ENCODE results near the gene ENPP6.

Gene ENPP6

GRCh38 chr4:184104419-184105101, 113.1 kb downstream of the ENPP6 start:
- DNase-seq (ENCODE audit: low read depth in 3 of 3) = no peak

- no peak for DNase-seq (ENCODE audit: low read depth in 3 of 3)
Observed at GRCh38 chr4:184103527-184104264, 114.0 kb downstream of the ENPP6 start.

GRCh38 chr4:184102927-184103326, 114.7 kb downstream of the ENPP6 start:
- DNase-seq (ENCODE audit: low read depth in 3 of 3) = no peak

- DNase-seq (ENCODE audit: low read depth in 3 of 3) = no peak
Observed at GRCh38 chr4:184102488-184102887, 115.2 kb downstream of the ENPP6 start.

GRCh38 chr4:184101711-184102110, 116.0 kb downstream of the ENPP6 start:
- no peak for DNase-seq (ENCODE audit: low read depth in 3 of 3)

GRCh38 chr4:184100297-184100885, 117.3 kb downstream of the ENPP6 start:
- DNase-seq (ENCODE audit: low read depth in 3 of 3) = peak in 2 of 3 experiments; percentile 15 to 41

- DNase-seq (ENCODE audit: low read depth in 3 of 3) = no peak
Observed at GRCh38 chr4:184099535-184099966, 118.1 kb downstream of the ENPP6 start.

GRCh38 chr4:184099000-184099399, 118.7 kb downstream of the ENPP6 start:
- no peak for DNase-seq (ENCODE audit: low read depth in 3 of 3)

GRCh38 chr4:184097815-184098214, 119.9 kb downstream of the ENPP6 start:
- DNase-seq (ENCODE audit: low read depth in 3 of 3) = no peak

GRCh38 chr4:184097241-184097605, 120.5 kb downstream of the ENPP6 start:
- peak in 1 of 3 experiments; percentile 36 for DNase-seq (ENCODE audit: low read depth in 3 of 3)

GRCh38 chr4:184096561-184097240, 121.0 kb downstream of the ENPP6 start:
- DNase-seq (ENCODE audit: low read depth in 3 of 3) = no peak

- no peak for DNase-seq (ENCODE audit: low read depth in 3 of 3)
Observed at GRCh38 chr4:184094532-184095159, 123.0 kb downstream of the ENPP6 start.

GRCh38 chr4:184091986-184092385, 125.7 kb downstream of the ENPP6 start:
- DNase-seq (ENCODE audit: low read depth in 3 of 3) = no peak

GRCh38 chr4:184090571-184090970, 127.1 kb downstream of the ENPP6 start:
- DNase-seq (ENCODE audit: low read depth in 3 of 3) = no peak

GRCh38 chr4:184080674-184081073, 137.0 kb downstream of the ENPP6 start:
- no peak for DNase-seq (ENCODE audit: low read depth in 3 of 3)

- no peak for DNase-seq (ENCODE audit: low read depth in 3 of 3)
Observed at GRCh38 chr4:184074677-184075388, 142.8 kb downstream of the ENPP6 start.

GRCh38 chr4:184067931-184068554, 149.6 kb downstream of the ENPP6 start:
- DNase-seq (ENCODE audit: low read depth in 3 of 3) = no peak

GRCh38 chr4:184066584-184067300, 150.9 kb downstream of the ENPP6 start:
- no peak for DNase-seq (ENCODE audit: low read depth in 3 of 3)

- no peak for DNase-seq (ENCODE audit: low read depth in 3 of 3)
Observed at GRCh38 chr4:184064877-184065276, 152.8 kb downstream of the ENPP6 start.

- no peak for DNase-seq (ENCODE audit: low read depth in 3 of 3)
Observed at GRCh38 chr4:184062769-184063168, 154.9 kb downstream of the ENPP6 start.
